ENCODE measurements around the gene VPS51. TPM values are rescaled to one million over a fixed set of nuclear protein-coding genes. Genes with fewer than 3 reads are reported as not detected.

Gene VPS51
- total and polyA plus RNA-seq, 9 of the 15 experiments (the other 6 are each of a cell fraction or from before 2014, with no cell fraction given) = 1.8 to 143 (median 46.8) TPM

DNA sequence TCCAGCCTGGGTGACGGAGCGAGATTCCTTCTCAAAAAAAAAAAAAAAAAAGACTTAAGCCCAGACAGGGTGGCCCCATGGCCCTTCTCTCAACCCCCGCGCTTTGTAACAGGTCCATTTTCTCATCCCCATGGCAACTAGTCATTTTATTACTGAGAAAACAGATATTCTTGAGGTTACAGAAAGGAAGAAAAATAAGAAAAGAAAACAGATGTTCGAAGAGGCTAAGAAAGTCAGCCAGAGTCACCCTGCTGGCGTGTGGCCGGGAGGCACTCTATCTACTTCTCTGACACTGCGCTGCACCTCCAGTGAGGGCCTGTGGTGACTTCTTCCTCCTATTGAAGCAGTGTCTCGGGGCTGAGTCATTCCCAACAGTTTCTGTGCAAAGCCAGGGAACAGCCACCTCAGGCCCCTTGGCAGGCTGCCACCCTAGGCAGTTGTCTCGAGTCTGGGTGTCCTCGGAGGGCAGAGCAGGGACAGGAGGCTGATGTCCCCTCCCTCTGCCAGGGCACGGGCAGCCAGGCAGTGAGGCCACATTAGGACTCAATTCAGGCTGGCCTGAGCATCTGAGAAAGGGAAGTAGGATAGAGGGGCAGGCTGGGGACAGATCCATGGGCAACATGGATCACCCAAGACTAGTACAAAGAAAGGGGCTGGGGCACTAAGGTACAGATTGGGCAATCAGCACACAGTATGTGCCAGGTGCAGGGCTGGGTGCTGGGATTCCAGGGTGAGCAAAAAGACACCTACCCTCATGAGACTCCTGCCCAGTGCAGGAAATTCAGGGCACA is 54.7 kb downstream of the VPS51 start (continued):
- TF ChIP-seq MGA (IDR thresholded peaks at IDR 0.05) (no peak; the same call in 1 of the 2 replicates), FOXM1 (IDR thresholded peaks at IDR 0.05; ENCODE audit: low read depth) (no peak), FOXM1 (CRISPR knock-in tag; IDR thresholded peaks at IDR 0.05; ENCODE audit: low read depth) (no peak), MAFG (tag; conservative IDR thresholded peaks at IDR 0.05) (peak; percentile 66; the same call in 1 of the 2 replicates), MBD1 (CRISPR knock-in tag; IDR thresholded peaks at IDR 0.05) (no peak), U2AF1 (optimal IDR thresholded peaks at IDR 0.05; ENCODE audit: low read depth, low read length) (no peak), SRSF7 (optimal IDR thresholded peaks at IDR 0.05; ENCODE audit: low read depth, low read length) (no peak), ATF1 (CRISPR knock-in tag; IDR thresholded peaks at IDR 0.05) (no peak), ATF1 (tag; IDR thresholded peaks at IDR 0.05) (peak; percentile 41), NUFIP1 (IDR thresholded peaks at IDR 0.05; ENCODE audit: partially characterized antibody) (no peak), TEAD4 (IDR thresholded peaks at IDR 0.05; ENCODE audit: low read length) (0 out of 2 replicates have a peak, but pooled peaks have one; percentile 4), TEAD4 (CRISPR knock-in tag; IDR thresholded peaks at IDR 0.05; ENCODE audit: borderline replicate concordance) (no peak), TRIM24 (IDR thresholded peaks at IDR 0.05) (no peak)
- TF ChIP-seq, protein P1, sequence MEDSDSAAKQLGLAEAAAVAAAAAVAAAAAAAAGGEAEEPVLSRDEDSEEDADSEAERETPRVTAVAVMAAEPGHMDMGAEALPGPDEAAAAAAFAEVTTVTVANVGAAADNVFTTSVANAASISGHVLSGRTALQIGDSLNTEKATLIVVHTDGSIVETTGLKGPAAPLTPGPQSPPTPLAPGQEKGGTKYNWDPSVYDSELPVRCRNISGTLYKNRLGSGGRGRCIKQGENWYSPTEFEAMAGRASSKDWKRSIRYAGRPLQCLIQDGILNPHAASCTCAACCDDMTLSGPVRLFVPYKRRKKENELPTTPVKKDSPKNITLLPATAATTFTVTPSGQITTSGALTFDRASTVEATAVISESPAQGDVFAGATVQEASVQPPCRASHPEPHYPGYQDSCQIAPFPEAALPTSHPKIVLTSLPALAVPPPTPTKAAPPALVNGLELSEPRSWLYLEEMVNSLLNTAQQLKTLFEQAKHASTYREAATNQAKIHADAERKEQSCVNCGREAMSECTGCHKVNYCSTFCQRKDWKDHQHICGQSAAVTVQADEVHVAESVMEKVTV (CRISPR knock-in tag; IDR thresholded peaks at IDR 0.05) = no peak

All from K562 (cell line).